GM12878 (cell line): ENCODE measurements around the gene PRPF6. TPM values are rescaled to one million over a fixed set of nuclear protein-coding genes. Genes with fewer than 3 reads are reported as not detected.

ENCODE experiments used
- ATAC-seq: fragments of 200-7000 bp; cut with Tn5 transposase; 3 replicates; pipeline ENCODE4 v1.9.1; 2020; ENCODE audit warnings: mild to moderate bottlenecking, moderate library complexity
- BruUV-seq: library from RNA; stranded (reverse); fragments of 400-500 nt; replicated peaks from 2 replicates; lab custom pipeline; 2021; lab: Mats Ljungman, UMichigan
- CTCF ChIA-PET: fragments of 300-600 bp; sonication (Branson Sonifier 250); formaldehyde crosslinking; extraction: SDS; loops from one replicate; lab custom pipeline; 2021; ENCODE audit warnings: inconsistent platforms; lab: Yijun Ruan, JAX
- POLR2A ChIA-PET: fragments of 350-600 bp; formaldehyde crosslinking; extraction: SDS; loops from one replicate; lab custom pipeline; 2021; ENCODE audit warnings: inconsistent platforms; lab: Charles Lee
- RAD21 ChIA-PET: fragments of 300-600 bp; sonication (Branson Sonifier 250); formaldehyde crosslinking; loops from one replicate; lab custom pipeline; 2023; ENCODE audit warnings: antibody characterized with exemption; ENCODE audit not compliant: unreplicated experiment; lab: Charles Lee
- SMC1A ChIA-PET: fragments of 300-600 bp; sonication (Branson Sonifier 250); formaldehyde crosslinking; loops from one replicate; lab custom pipeline; 2023; ENCODE audit not compliant: unreplicated experiment, uncharacterized antibody; lab: Charles Lee
- DNase-seq: peaks from one replicate; pipeline ENCODE4 v3.0.0-alpha.2; 2011; ENCODE audit warnings: low read depth, low spot score
- FAIRE-seq: peaks from 3 replicates; lab custom pipeline; 2011; peaks lifted over from hg19 to GRCh38; lab: Jason Lieb, UNC
- H2AFZ ChIP-seq: 2 replicates; pipeline ENCODE4 v1.6.0; 2011; ENCODE audit warnings: low read depth, low read length, control low read depth; ENCODE audit not compliant: control insufficient read depth
- H3K27ac ChIP-seq: 2 replicates; pipeline ENCODE4 v1.5.1; 2011; ENCODE audit warnings: control low read depth; ENCODE audit not compliant: control insufficient read depth, insufficient read depth
- H3K27me3 ChIP-seq, 2 experiments: replicated peaks in 1 of 2; 2 replicates each; pipeline versions ENCODE4 v1.6.0 to v1.6.1; 2011; ENCODE audit warnings: low read length in 1 of 2; ENCODE audit not compliant: control insufficient read depth in 2 of 2, insufficient read depth in 2 of 2
- H3K36me3 ChIP-seq, 2 experiments: 2 replicates each; pipeline ENCODE4 v1.5.1; 2011; ENCODE audit warnings: low read length in 1 of 2; ENCODE audit not compliant: control insufficient read depth in 2 of 2, insufficient read depth in 2 of 2
- H3K4me1 ChIP-seq: 2 replicates; pipeline ENCODE4 v1.6.1; 2011; ENCODE audit warnings: mild to moderate bottlenecking, low read length, moderate library complexity, mixed read lengths; ENCODE audit not compliant: control insufficient read depth, insufficient read depth
- H3K4me2 ChIP-seq: 2 replicates; pipeline ENCODE4 v1.6.0; 2011; ENCODE audit warnings: control low read depth; ENCODE audit not compliant: control insufficient read depth, insufficient read depth
- H3K4me3 ChIP-seq: fragments of 200-600 bp; sonication (generic); 2 replicates; pipeline ENCODE4 v1.5.1; 2016
- H3K79me2 ChIP-seq: 2 replicates; pipeline ENCODE4 v1.6.0; 2011; ENCODE audit warnings: low read length; ENCODE audit not compliant: control insufficient read depth, insufficient read depth
- H3K9ac ChIP-seq: 2 replicates; pipeline ENCODE4 v1.8.0; 2011; ENCODE audit warnings: low read length, control low read depth, mixed read lengths; ENCODE audit not compliant: control insufficient read depth, insufficient read depth
- H3K9me3 ChIP-seq: replicated peaks from 3 replicates; pipeline ENCODE4 v1.5.1; 2011; ENCODE audit warnings: mild to moderate bottlenecking, low read length; ENCODE audit not compliant: control insufficient read depth, insufficient read depth
- H4K20me1 ChIP-seq: 2 replicates; pipeline ENCODE4 v1.6.0; 2011; ENCODE audit not compliant: control insufficient read depth, insufficient read depth
- ASH2L ChIP-seq: fragments of 300-600, 200-600 bp; sonication (generic); IDR thresholded peaks from 2 replicates; pipeline ENCODE4 v1.6.1; 2017; ENCODE audit warnings: low read depth, mild to moderate bottlenecking, borderline replicate concordance
- ATF7 ChIP-seq: fragments of 450-650 bp; IDR thresholded peaks from 2 replicates; pipeline ENCODE4 v1.6.1; 2016; ENCODE audit warnings: low read depth, mild to moderate bottlenecking
- BCL11A ChIP-seq: IDR thresholded peaks from 2 replicates; pipeline ENCODE4 v1.6.1; 2011; ENCODE audit warnings: low read depth, low read length
- BMI1 ChIP-seq: fragments of 450-650 bp; IDR thresholded peaks from 2 replicates; pipeline ENCODE4 v1.6.1; 2016; ENCODE audit warnings: mild to moderate bottlenecking, moderate library complexity, borderline replicate concordance
- CREB1 ChIP-seq: IDR thresholded peaks from 2 replicates; pipeline ENCODE4 v1.6.1; 2012; ENCODE audit warnings: low read depth, mild to moderate bottlenecking, inconsistent platforms
- E4F1 ChIP-seq: fragments of 450-650 bp; IDR thresholded peaks from 2 replicates; pipeline ENCODE4 v1.6.1; 2018; ENCODE audit warnings: borderline replicate concordance, mild to moderate bottlenecking; ENCODE audit not compliant: partially characterized antibody
- FOXK2 ChIP-seq: fragments of 450-650 bp; IDR thresholded peaks from 2 replicates; pipeline ENCODE4 v1.6.1; 2017; ENCODE audit warnings: mild to moderate bottlenecking, moderate library complexity
- HCFC1 ChIP-seq: fragments of 150-350 bp; IDR thresholded peaks from 2 replicates; pipeline ENCODE4 v1.6.1; 2014; ENCODE audit warnings: low read length
- MLLT1 ChIP-seq: fragments of 450-650 bp; IDR thresholded peaks from 2 replicates; pipeline ENCODE4 v1.6.1; 2016; ENCODE audit warnings: mild to moderate bottlenecking
- MTA2 ChIP-seq: fragments of 450-650 bp; IDR thresholded peaks from 2 replicates; pipeline ENCODE4 v1.6.1; 2016; ENCODE audit warnings: low read depth, mild to moderate bottlenecking, moderate library complexity
- PAX5 ChIP-seq: IDR thresholded peaks from 2 replicates; pipeline ENCODE4 v1.6.1; 2011; ENCODE audit warnings: low read depth, low read length, borderline replicate concordance
- PML ChIP-seq: IDR thresholded peaks from 2 replicates; pipeline ENCODE4 v1.6.1; 2012; ENCODE audit warnings: low read length, inconsistent platforms
- POLR2A ChIP-seq: IDR thresholded peaks from 2 replicates; pipeline ENCODE4 v1.6.1; 2011; ENCODE audit warnings: low read depth, mild to moderate bottlenecking, low read length
- RELB ChIP-seq: fragments of 450-650 bp; IDR thresholded peaks from 2 replicates; pipeline ENCODE4 v1.6.1; 2017; ENCODE audit warnings: low read depth, mild to moderate bottlenecking, moderate library complexity
- STAT1 ChIP-seq: fragments of 450-650 bp; conservative IDR thresholded peaks from 2 replicates; pipeline ENCODE4 v1.6.1; 2014; ENCODE audit warnings: antibody characterized with exemption, mild to moderate bottlenecking
- ZNF207 ChIP-seq: fragments of 450-650 bp; IDR thresholded peaks from 2 replicates; pipeline ENCODE4 v1.6.1; 2014; ENCODE audit warnings: antibody characterized with exemption, mild to moderate bottlenecking, borderline replicate concordance
- ZNF274 ChIP-seq: IDR thresholded peaks from one replicate; pipeline ENCODE4 v1.8.0; 2011; ENCODE audit not compliant: insufficient read length, insufficient read depth
- WGBS: methylation state at CpG from one replicate; pipeline ENCODE4 v1.1.6; 2016; ENCODE audit warnings: low lambda C conversion rate; ENCODE audit not compliant: insufficient replicate concordance, insufficient coverage; ENCODE audit errors: missing lambda C conversion rate; 5-methylcytosine and 5-hydroxymethylcytosine counted together
- in situ Hi-C: fragments of 300-500 bp; cut with MboI; formaldehyde crosslinking; loops from 9 replicates; pipeline ENCODE4 v1.14.3; 2018; ENCODE audit warnings: mixed read lengths
- intact Hi-C: fragments of 100-400 bp; cut with micrococcal nuclease; formaldehyde crosslinking; loops from one replicate; pipeline ENCODE4 v1.14.2; 2022; ENCODE audit not compliant: unreplicated experiment
- polyA plus RNA-seq, 11 experiments: library from polyadenylated mRNA; depleted of rRNA in 4 of 11; unstranded in 6 of 11; stranded (reverse) in 5 of 11; fragments of >200 nt; fragmentation: Nextera tagmentation in 4 of 11; fragmentation: Illumina TruSeq in 1 of 11; extraction: Ambion mirVana in 4 of 11; extraction: Trizol in 1 of 11; gene quantifications; 1 replicate in 1 of 11; 2 replicates in 10 of 11; pipeline versions ENCODE4 v1.2.1 to v1.2.3, GENCODE V29; 2011 to 2016; ENCODE audit warnings: inconsistent platforms in 2 of 11, missing spikeins in 2 of 11, low read depth in 1 of 11
- total RNA-seq, 4 experiments: library from RNA; depleted of rRNA in 3 of 4; stranded (reverse); fragments of >200 nt in 3 of 4; fragmentation: Illumina TruSeq in 1 of 4; extraction: Trizol in 1 of 4; gene quantifications; 2 replicates each; pipeline versions ENCODE4 v1.2.1 to v1.2.3, GENCODE V29; 2013 to 2021

The PRPF6 gene
- total and polyA plus RNA-seq, 10 of the 15 experiments (the other 5 are each of a cell fraction or from before 2014, with no cell fraction given) = 5.0 to 102 (median 71.3) TPM

- TF ChIP-seq STAT1 = no peak
- TF ChIP-seq ATF7 = no peak; the same call in 1 of the 2 replicates
- TF ChIP-seq ZNF274 = no peak
- no peak for TF ChIP-seq ZNF207
- peak; percentile 86 for TF ChIP-seq RELB
- no peak for TF ChIP-seq CREB1
- no peak for TF ChIP-seq BMI1
These were observed 1.2 kb upstream of the PRPF6 start, which contains the start of gene SAMD10 (continued) for GRCh38 chr20:63979557-63980316.

- Histone ChIP-seq H3K27ac (peak overlapping the region; percentile 92), H3K4me3 (peak overlapping the region; percentile 96), H3K4me2 (peak overlapping the region; percentile 64), H2AFZ (no peak overlapping the region; the same call in 1 of the 2 replicates), H4K20me1 (no peaks in the 10 kb centered on the region), H3K9me3 (no peaks in the 10 kb centered on the region), H3K9ac (peak overlapping the region; percentile 68), H3K27me3 (no peaks in the 10 kb centered on the region), H3K4me1 (peaks cover 23% of the 10 kb centered on the region), H3K36me3 (peaks cover 6 to 14% of the 10 kb centered on the region in 2 experiments), H3K79me2 (peaks cover 64% of the 10 kb centered on the region)
- ATAC-seq (peak; percentile 36), DNase-seq (no peak), FAIRE-seq (peak; percentile 38)
- WGBS = 12% methylated on average over 15 of the region's 15 CpGs
- POLR2A ChIA-PET = interaction anchor here (0.6 to 4.1 kb wide), 10 partner anchors 23 to 116 kb away, joined by 3 to 63 read pairs (median 6); partner anchors contain the start of genes C20orf204, OPRL1, RGS19 and UCKL1
- RAD21 ChIA-PET = interaction anchor here (0.8 to 4.4 kb wide), 14 partner anchors 23 to 443 kb away, joined by 3 to 92 read pairs (median 6); partner anchors contain the start of genes ARFRP1, C20orf204, PTK6 and UCKL1
- SMC1A ChIA-PET = interaction anchor here (0.6 to 4.1 kb wide), 15 partner anchors 23 to 443 kb away, joined by 3 to 52 read pairs (median 4); partner anchors contain the start of genes C20orf204, PTK6 and UCKL1
- no TSS peak for BruUV-seq
- intact Hi-C loops = loop anchor here (1.0 to 5.0 kb wide), 2 partner anchors 58 to 77 kb away; no protein-coding TSS in a partner anchor
- CTCF ChIA-PET = interaction anchor here (0.8 to 3.2 kb wide), 21 partner anchors 8 to 443 kb away, joined by 3 to 67 read pairs (median 5); partner anchors contain the start of genes C20orf204, HELZ2, OPRL1 and PTK6
- in situ Hi-C loops = no loop called here
- TF ChIP-seq BCL11A (0 out of 2 replicates have a peak, but pooled peaks have one; percentile 6), POLR2A (peak; percentile 14), E4F1 (no peak), MTA2 (peak; percentile 24; the same call in 1 of the 2 replicates), CREB1 (no peak), HCFC1 (no peak), FOXK2 (peak; percentile 52; the same call in 1 of the 2 replicates), PML (no peak), PAX5 (0 out of 2 replicates have a peak, but pooled peaks have one; percentile 3), ASH2L (no peak), MLLT1 (peak; percentile 70)
These were observed 571 bp upstream of the PRPF6 start for GRCh38 chr20:63980317-63980805.
